22Rv1 (cell line): ENCODE measurements around the gene MAPK14.
A peak's percentile ranks its signal among the peaks of the same experiment; 100 is the strongest.
"Not testable (repeated sequence)": the region's sequence is repeated elsewhere in the genome, so short reads cannot be mapped to it uniquely, and the experiment has no call there.

ENCODE experiments used
- H3K27ac ChIP-seq: fragments of 450-650 bp; 2 replicates; pipeline ENCODE4 v1.5.1; 2017
- CTCF ChIP-seq: fragments of 450-650 bp; IDR thresholded peaks from 2 replicates; pipeline ENCODE4 v1.5.1; 2017; ENCODE audit warnings: mild to moderate bottlenecking
- ZFX ChIP-seq: fragments of 450-650 bp; IDR thresholded peaks from 2 replicates; pipeline ENCODE4 v1.6.1; 2017; ENCODE audit warnings: antibody characterized with exemption, borderline replicate concordance

Gene MAPK14

GRCh38 chr6:36123270-36124139 lies 95.9 kb downstream of the MAPK14 start:
- no peak overlapping the region for H3K27ac ChIP-seq
- TF ChIP-seq ZFX (no peak), CTCF (peak; percentile 80)

GRCh38 chr6:36124346-36124745 lies 96.7 kb downstream of the MAPK14 start:
- H3K27ac ChIP-seq, result not testable (repeated sequence)

- TF ChIP-seq CTCF (no peak), ZFX (no peak)
- H3K27ac ChIP-seq, result no peak overlapping the region
These were observed 97.3 kb downstream of the MAPK14 start for GRCh38 chr6:36124881-36125280.

- H3K27ac ChIP-seq, result no peak overlapping the region
- TF ChIP-seq CTCF, result no peak
- no peak for TF ChIP-seq ZFX
These were observed 98.0 kb downstream of the MAPK14 start for GRCh38 chr6:36125575-36125974.

GRCh38 chr6:36126121-36126520 lies 98.5 kb downstream of the MAPK14 start:
- no peak overlapping the region for H3K27ac ChIP-seq
- TF ChIP-seq CTCF (no peak), ZFX (no peak)

GRCh38 chr6:36126553-36127458 lies 99.2 kb downstream of the MAPK14 start:
- no peak overlapping the region for H3K27ac ChIP-seq
- TF ChIP-seq CTCF (no peak), ZFX (no peak)

- no peak overlapping the region for H3K27ac ChIP-seq
- TF ChIP-seq ZFX (no peak), CTCF (no peak)
These were observed 99.9 kb downstream of the MAPK14 start for GRCh38 chr6:36127462-36128016.
